ENCODE results near the gene FZD1. TPM values are rescaled to one million over a fixed set of nuclear protein-coding genes. Genes with fewer than 3 reads are reported as not detected.

Gene FZD1
- total RNA-seq, 1 experiment from 2014 or later: 1.5 TPM

- TF ChIP-seq, protein P1, sequence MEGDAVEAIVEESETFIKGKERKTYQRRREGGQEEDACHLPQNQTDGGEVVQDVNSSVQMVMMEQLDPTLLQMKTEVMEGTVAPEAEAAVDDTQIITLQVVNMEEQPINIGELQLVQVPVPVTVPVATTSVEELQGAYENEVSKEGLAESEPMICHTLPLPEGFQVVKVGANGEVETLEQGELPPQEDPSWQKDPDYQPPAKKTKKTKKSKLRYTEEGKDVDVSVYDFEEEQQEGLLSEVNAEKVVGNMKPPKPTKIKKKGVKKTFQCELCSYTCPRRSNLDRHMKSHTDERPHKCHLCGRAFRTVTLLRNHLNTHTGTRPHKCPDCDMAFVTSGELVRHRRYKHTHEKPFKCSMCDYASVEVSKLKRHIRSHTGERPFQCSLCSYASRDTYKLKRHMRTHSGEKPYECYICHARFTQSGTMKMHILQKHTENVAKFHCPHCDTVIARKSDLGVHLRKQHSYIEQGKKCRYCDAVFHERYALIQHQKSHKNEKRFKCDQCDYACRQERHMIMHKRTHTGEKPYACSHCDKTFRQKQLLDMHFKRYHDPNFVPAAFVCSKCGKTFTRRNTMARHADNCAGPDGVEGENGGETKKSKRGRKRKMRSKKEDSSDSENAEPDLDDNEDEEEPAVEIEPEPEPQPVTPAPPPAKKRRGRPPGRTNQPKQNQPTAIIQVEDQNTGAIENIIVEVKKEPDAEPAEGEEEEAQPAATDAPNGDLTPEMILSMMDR (IDR thresholded peaks at IDR 0.05; ENCODE audit: insufficient read depth in 1 of 2, low read depth in 1 of 2, low read length in 1 of 2, severe bottlenecking in 1 of 2, unreplicated experiment in 1 of 2): no peak
- no peaks in the 10 kb centered on the region for H3K27me3 ChIP-seq (replicated peaks; ENCODE audit: control insufficient read depth, insufficient read depth, low read length)
- Mint-ChIP-seq H3K27me3 (ENCODE audit: insufficient read depth, unreplicated experiment) (peaks cover 5% of the 10 kb centered on the region), H3K9me3 (ENCODE audit: unreplicated experiment) (no peaks in the 10 kb centered on the region), H3K27ac (ENCODE audit: unreplicated experiment) (no peak overlapping the region), H3K4me1 (ENCODE audit: low read depth, unreplicated experiment) (no peaks in the 10 kb centered on the region), H3K36me3 (ENCODE audit: insufficient read depth, unreplicated experiment) (no peaks in the 10 kb centered on the region), H3K4me3 (ENCODE audit: unreplicated experiment) (no peak overlapping the region)
- no peak overlapping the region for H3K4me3 ChIP-seq (ENCODE audit: low read depth, low read length)
- no peaks in the 10 kb centered on the region for H3K36me3 ChIP-seq (ENCODE audit: control insufficient read depth, insufficient read depth, low read length)
- ChIA-PET CTCF (no interaction called here), POLR2A (no interaction called here)
- H3K9me3 ChIP-seq: no peaks in the 10 kb centered on the region
- intact Hi-C loops (cut with micrococcal nuclease; ENCODE audit: unreplicated experiment): no loop called here
- H3K4me1 ChIP-seq: no peaks in the 10 kb centered on the region
- no TSS peak for BruUV-seq (replicated peaks)
- DNase-seq: no peak
Observed at GRCh38 chr7:91310830-91311460, 46.7 kb downstream of the FZD1 start.

GRCh38 chr7:91311839-91312238 lies 47.6 kb downstream of the FZD1 start:
- Histone ChIP-seq H3K9me3 (no peaks in the 10 kb centered on the region), H3K4me1 (no peaks in the 10 kb centered on the region), H3K4me3 (ENCODE audit: low read depth, low read length) (no peak overlapping the region), H3K36me3 (ENCODE audit: control insufficient read depth, insufficient read depth, low read length) (no peaks in the 10 kb centered on the region), H3K27me3 (replicated peaks; ENCODE audit: control insufficient read depth, insufficient read depth, low read length) (no peaks in the 10 kb centered on the region)
- H3K27ac Mint-ChIP-seq (ENCODE audit: unreplicated experiment): no peak overlapping the region
- H3K4me1 Mint-ChIP-seq (ENCODE audit: low read depth, unreplicated experiment): no peaks in the 10 kb centered on the region
- BruUV-seq (replicated peaks): no TSS peak
- CTCF ChIA-PET: no interaction called here
- no peak for DNase-seq
- no peaks in the 10 kb centered on the region for H3K36me3 Mint-ChIP-seq (ENCODE audit: insufficient read depth, unreplicated experiment)
- H3K4me3 Mint-ChIP-seq (ENCODE audit: unreplicated experiment): no peak overlapping the region
- intact Hi-C loops (cut with micrococcal nuclease; ENCODE audit: unreplicated experiment): no loop called here
- POLR2A ChIA-PET: no interaction called here
- TF ChIP-seq, protein P1 (IDR thresholded peaks at IDR 0.05; ENCODE audit: insufficient read depth in 1 of 2, low read depth in 1 of 2, low read length in 1 of 2, severe bottlenecking in 1 of 2, unreplicated experiment in 1 of 2): no peak
- H3K27me3 Mint-ChIP-seq (ENCODE audit: insufficient read depth, unreplicated experiment): peaks cover 5% of the 10 kb centered on the region
- no peaks in the 10 kb centered on the region for H3K9me3 Mint-ChIP-seq (ENCODE audit: unreplicated experiment)

DNA sequence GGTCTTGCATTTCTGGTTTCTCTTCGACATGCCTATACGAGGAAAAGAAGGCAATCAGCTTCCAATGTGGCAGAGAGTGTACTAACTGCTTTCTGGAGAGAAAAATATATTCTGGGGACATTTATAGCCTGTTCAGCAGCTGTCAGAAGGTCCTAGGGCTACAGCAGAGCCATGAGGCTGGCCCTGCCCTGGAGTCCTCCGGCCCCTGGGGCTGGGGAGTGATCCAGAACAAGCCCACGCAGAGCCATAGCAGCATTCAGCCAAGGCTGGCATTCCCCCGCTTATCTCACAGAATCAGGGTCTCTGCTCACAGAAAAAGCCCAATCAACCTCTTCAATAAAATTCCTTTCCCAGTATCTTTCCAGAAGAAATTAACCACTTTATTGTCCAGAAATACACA lies 48.9 kb downstream of the FZD1 start:
- ChIA-PET POLR2A (no interaction called here), CTCF (no interaction called here)
- Mint-ChIP-seq H3K9me3 (ENCODE audit: unreplicated experiment) (no peaks in the 10 kb centered on the region), H3K4me1 (ENCODE audit: low read depth, unreplicated experiment) (no peaks in the 10 kb centered on the region), H3K27me3 (ENCODE audit: insufficient read depth, unreplicated experiment) (peaks cover 7% of the 10 kb centered on the region), H3K4me3 (ENCODE audit: unreplicated experiment) (no peak overlapping the region), H3K27ac (ENCODE audit: unreplicated experiment) (no peak overlapping the region), H3K36me3 (ENCODE audit: insufficient read depth, unreplicated experiment) (no peaks in the 10 kb centered on the region)
- intact Hi-C loops (cut with micrococcal nuclease; ENCODE audit: unreplicated experiment): no loop called here
- Histone ChIP-seq H3K36me3 (ENCODE audit: control insufficient read depth, insufficient read depth, low read length) (no peaks in the 10 kb centered on the region), H3K4me3 (ENCODE audit: low read depth, low read length) (no peak overlapping the region), H3K27me3 (replicated peaks; ENCODE audit: control insufficient read depth, insufficient read depth, low read length) (no peaks in the 10 kb centered on the region), H3K9me3 (no peaks in the 10 kb centered on the region), H3K4me1 (no peaks in the 10 kb centered on the region)
- no peak for DNase-seq
- TF ChIP-seq, protein P1 (IDR thresholded peaks at IDR 0.05; ENCODE audit: insufficient read depth in 1 of 2, low read depth in 1 of 2, low read length in 1 of 2, severe bottlenecking in 1 of 2, unreplicated experiment in 1 of 2): no peak
- BruUV-seq (replicated peaks): no TSS peak

Data from Caco-2 (cell line).